Measurements from ENCODE around the gene EVPL. TPM values are rescaled to one million over a fixed set of nuclear protein-coding genes. Genes with fewer than 3 reads are reported as not detected.

The EVPL gene
- polyA plus RNA-seq, 1 experiment = not detected

- H3K27me3 ChIP-seq (ENCODE audit: control insufficient read depth, insufficient read depth, low read length) = peaks cover 16% of the 10 kb centered on the region
- POLR2A ChIA-PET = interaction anchor here (0.6 kb wide), 1 partner anchor 13 kb away, joined by 5 read pairs; no protein-coding TSS in a partner anchor
- CTCF ChIA-PET = no interaction called here
- no peak overlapping the region for H3K4me3 ChIP-seq (ENCODE audit: low read depth, low read length)
- no peak for TF ChIP-seq CTCF (IDR thresholded peaks at IDR 0.05; ENCODE audit: low read depth, low read length)
- no peak for DNase-seq (ENCODE audit: low read depth, low spot score)
- no peaks in the 10 kb centered on the region; the same call in 1 of the 2 replicates for H3K9me3 ChIP-seq (ENCODE audit: control insufficient read depth, insufficient read depth, low read length)
- H3K27ac ChIP-seq (ENCODE audit: low read depth, low read length) = no peak overlapping the region
These were observed 8.3 kb downstream of the EVPL start for GRCh38 chr17:76018801-76019200.

GRCh38 chr17:76018340-76018680, 8.8 kb downstream of the EVPL start:
- H3K27ac ChIP-seq (ENCODE audit: low read depth, low read length) = no peak overlapping the region
- no peak overlapping the region for H3K4me3 ChIP-seq (ENCODE audit: low read depth, low read length)
- ChIA-PET CTCF (no interaction called here), POLR2A (interaction anchor here (0.6 kb wide), 1 partner anchor 14 kb away, joined by 5 read pairs; no protein-coding TSS in a partner anchor)
- DNase-seq (ENCODE audit: low read depth, low spot score) = no peak
- TF ChIP-seq CTCF (IDR thresholded peaks at IDR 0.05; ENCODE audit: low read depth, low read length) = no peak
- H3K9me3 ChIP-seq (ENCODE audit: control insufficient read depth, insufficient read depth, low read length) = no peaks in the 10 kb centered on the region; the same call in 1 of the 2 replicates
- peaks cover 17% of the 10 kb centered on the region for H3K27me3 ChIP-seq (ENCODE audit: control insufficient read depth, insufficient read depth, low read length)

GRCh38 chr17:76017481-76018339, 9.4 kb downstream of the EVPL start:
- TF ChIP-seq CTCF (IDR thresholded peaks at IDR 0.05; ENCODE audit: low read depth, low read length) = no peak
- no peak overlapping the region for H3K27ac ChIP-seq (ENCODE audit: low read depth, low read length)
- DNase-seq (ENCODE audit: low read depth, low spot score) = no peak
- H3K27me3 ChIP-seq (ENCODE audit: control insufficient read depth, insufficient read depth, low read length) = peaks cover 18% of the 10 kb centered on the region
- POLR2A ChIA-PET = no interaction called here
- no peak overlapping the region for H3K4me3 ChIP-seq (ENCODE audit: low read depth, low read length)
- CTCF ChIA-PET = interaction anchor here (0.6 kb wide), 1 partner anchor 262 kb away, joined by 3 read pairs; no protein-coding TSS in a partner anchor
- H3K9me3 ChIP-seq (ENCODE audit: control insufficient read depth, insufficient read depth, low read length) = no peaks in the 10 kb centered on the region; the same call in 1 of the 2 replicates

GRCh38 chr17:76014925-76015261, 12.2 kb downstream of the EVPL start:
- no peak for DNase-seq (ENCODE audit: low read depth, low spot score)
- no peak overlapping the region for H3K4me3 ChIP-seq (ENCODE audit: low read depth, low read length)
- no peaks in the 10 kb centered on the region; the same call in 1 of the 2 replicates for H3K9me3 ChIP-seq (ENCODE audit: control insufficient read depth, insufficient read depth, low read length)
- CTCF ChIA-PET = interaction anchor here (0.6 to 3.1 kb wide), 31 partner anchors 10 to 319 kb away, joined by 3 to 57 read pairs (median 5); partner anchors contain the start of genes CDK3, EXOC7 and MRPL38
- TF ChIP-seq CTCF (IDR thresholded peaks at IDR 0.05; ENCODE audit: low read depth, low read length) = no peak
- no peak overlapping the region for H3K27ac ChIP-seq (ENCODE audit: low read depth, low read length)
- H3K27me3 ChIP-seq (ENCODE audit: control insufficient read depth, insufficient read depth, low read length) = peaks cover 14% of the 10 kb centered on the region
- POLR2A ChIA-PET = no interaction called here
